Measurements from ENCODE around the gene GPA33.

The GPA33 gene

DNA sequence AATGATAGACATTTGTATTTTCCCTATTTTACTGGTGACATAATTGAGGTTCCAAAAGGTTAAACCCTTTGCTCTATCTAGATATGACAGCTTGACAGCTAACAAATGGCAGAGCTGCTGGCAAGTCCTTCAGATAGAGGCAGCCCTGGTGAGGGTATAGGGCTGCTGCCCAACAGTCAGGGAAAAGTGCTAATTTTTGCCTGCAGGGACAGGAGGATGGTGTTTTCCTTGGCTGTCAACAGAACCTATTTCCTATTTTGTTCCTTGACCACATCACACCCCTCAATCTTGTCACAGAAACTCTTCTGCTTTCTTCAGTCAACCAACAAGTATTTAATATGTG lies 12.3 kb downstream of the GPA33 start:
- Histone ChIP-seq H3K4me2 (ENCODE audit: low read length) (no peak overlapping the region), H4K20me1 (ENCODE audit: insufficient read depth, low read length) (no peaks in the 10 kb centered on the region), H3K9ac (ENCODE audit: low read length) (no peak overlapping the region), H3K4me3 (ENCODE audit: low read depth, low read length, poor library complexity, severe bottlenecking) (no peak overlapping the region), H3K36me3 (ENCODE audit: insufficient read depth, low read length) (no peaks in the 10 kb centered on the region), H3K27ac (ENCODE audit: low read depth, low read length, poor library complexity, severe bottlenecking) (no peak overlapping the region), H3F3A (ENCODE audit: insufficient read depth, low read length) (no peaks in the 10 kb centered on the region), H2AFZ (ENCODE audit: low read length) (no peak overlapping the region), H3K9me3 (ENCODE audit: low read length) (no peaks in the 10 kb centered on the region), H3K27me3 (ENCODE audit: insufficient read depth, low read length) (peaks cover 3% of the 10 kb centered on the region; the same call in 1 of the 2 replicates), H3K9me2 (ENCODE audit: low read depth, low read length) (no peaks in the 10 kb centered on the region), H3K4me1 (ENCODE audit: insufficient read depth, low read length, severe bottlenecking) (no peaks in the 10 kb centered on the region), H3K79me2 (ENCODE audit: insufficient read depth, low read length) (no peaks in the 10 kb centered on the region)
- no peak for TF ChIP-seq CTCF (IDR thresholded peaks at IDR 0.05; ENCODE audit: low read length)
- TF ChIP-seq EZH2 (IDR thresholded peaks at IDR 0.05; ENCODE audit: borderline replicate concordance, low read length) = no peak

DNA sequence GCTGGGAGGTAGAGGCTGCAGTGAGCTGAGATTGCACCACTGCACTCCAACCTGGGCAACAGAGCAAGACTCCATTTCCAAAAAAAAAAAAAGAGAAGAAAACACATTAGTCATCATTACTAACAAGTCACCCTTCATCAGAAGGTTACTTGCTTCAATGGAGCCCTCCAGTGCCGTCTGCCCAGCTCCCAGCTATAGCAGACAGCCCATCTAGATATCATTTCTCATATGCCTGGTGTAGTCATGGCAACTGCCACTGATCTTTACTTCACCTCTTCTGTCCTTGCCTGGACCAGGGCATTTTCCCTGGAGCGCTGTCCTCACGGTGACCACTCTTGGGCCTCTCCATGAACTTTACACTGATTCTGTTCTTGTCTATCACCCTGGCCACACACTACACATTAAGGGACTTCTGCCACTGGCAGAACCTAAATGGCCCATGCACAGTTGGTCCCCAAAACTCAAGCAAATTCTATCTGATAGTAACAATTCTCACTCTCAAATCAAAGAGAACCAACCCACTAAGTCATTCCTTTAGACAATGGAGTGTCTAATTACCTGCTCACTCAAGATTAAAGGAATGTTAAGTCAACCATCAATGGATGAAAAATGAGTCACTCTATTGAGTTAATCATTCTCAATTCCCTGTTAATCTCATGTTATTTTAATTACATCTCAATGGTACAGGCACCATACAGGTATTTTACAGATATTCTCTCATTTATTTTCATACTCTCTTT lies 12.9 kb downstream of the GPA33 start:
- no peak overlapping the region for H3K4me2 ChIP-seq (ENCODE audit: low read length)
- TF ChIP-seq CTCF (IDR thresholded peaks at IDR 0.05; ENCODE audit: low read length) (no peak), EZH2 (IDR thresholded peaks at IDR 0.05; ENCODE audit: borderline replicate concordance, low read length) (no peak)
- H4K20me1 ChIP-seq (ENCODE audit: insufficient read depth, low read length) = no peaks in the 10 kb centered on the region
- no peaks in the 10 kb centered on the region for H3K36me3 ChIP-seq (ENCODE audit: insufficient read depth, low read length)
- peaks cover 3% of the 10 kb centered on the region; the same call in 1 of the 2 replicates for H3K27me3 ChIP-seq (ENCODE audit: insufficient read depth, low read length)
- no peak overlapping the region for H3K27ac ChIP-seq (ENCODE audit: low read depth, low read length, poor library complexity, severe bottlenecking)
- H3K4me1 ChIP-seq (ENCODE audit: insufficient read depth, low read length, severe bottlenecking) = no peaks in the 10 kb centered on the region
- no peak overlapping the region for H3K9ac ChIP-seq (ENCODE audit: low read length)
- no peaks in the 10 kb centered on the region for H3K79me2 ChIP-seq (ENCODE audit: insufficient read depth, low read length)
- H3K4me3 ChIP-seq (ENCODE audit: low read depth, low read length, poor library complexity, severe bottlenecking) = no peak overlapping the region
- H3K9me2 ChIP-seq (ENCODE audit: low read depth, low read length) = no peaks in the 10 kb centered on the region
- no peaks in the 10 kb centered on the region for H3K9me3 ChIP-seq (ENCODE audit: low read length)
- no peak overlapping the region for H2AFZ ChIP-seq (ENCODE audit: low read length)
- no peaks in the 10 kb centered on the region for H3F3A ChIP-seq (ENCODE audit: insufficient read depth, low read length)

GRCh38 chr1:167076136-167076710 lies 14.0 kb downstream of the GPA33 start:
- TF ChIP-seq CTCF (IDR thresholded peaks at IDR 0.05; ENCODE audit: low read length) (no peak), EZH2 (IDR thresholded peaks at IDR 0.05; ENCODE audit: borderline replicate concordance, low read length) (no peak)
- Histone ChIP-seq H3K9ac (ENCODE audit: low read length) (no peak overlapping the region), H3K4me2 (ENCODE audit: low read length) (no peak overlapping the region), H3K9me2 (ENCODE audit: low read depth, low read length) (no peaks in the 10 kb centered on the region), H4K20me1 (ENCODE audit: insufficient read depth, low read length) (no peaks in the 10 kb centered on the region), H3K36me3 (ENCODE audit: insufficient read depth, low read length) (no peaks in the 10 kb centered on the region), H3K4me1 (ENCODE audit: insufficient read depth, low read length, severe bottlenecking) (no peaks in the 10 kb centered on the region), H3K9me3 (ENCODE audit: low read length) (no peaks in the 10 kb centered on the region), H3K27ac (ENCODE audit: low read depth, low read length, poor library complexity, severe bottlenecking) (no peak overlapping the region), H3F3A (ENCODE audit: insufficient read depth, low read length) (no peaks in the 10 kb centered on the region), H2AFZ (ENCODE audit: low read length) (no peak overlapping the region), H3K27me3 (ENCODE audit: insufficient read depth, low read length) (peaks cover 3% of the 10 kb centered on the region; the same call in 1 of the 2 replicates), H3K79me2 (ENCODE audit: insufficient read depth, low read length) (no peaks in the 10 kb centered on the region), H3K4me3 (ENCODE audit: low read depth, low read length, poor library complexity, severe bottlenecking) (no peak overlapping the region)
